Breast epithelium (tissue), 4 donors: ENCODE results near the gene SCN9A. TPM values are rescaled to one million over a fixed set of nuclear protein-coding genes. Genes with fewer than 3 reads are reported as not detected.

Experiments
- DNase-seq, 2 donors: peaks; one replicate each; pipeline ENCODE4 v3.0.0-alpha.2; 2019; ENCODE audit warnings: low spot score in 2 of 2
- H3K27ac ChIP-seq, 2 donors: fragments of 200-600 bp; sonication (generic) in 1 of 2; one replicate each; pipeline ENCODE4 v1.5.1; 2016 to 2019; ENCODE audit warnings: mild to moderate bottlenecking in 1 of 2
- H3K27me3 ChIP-seq, 2 donors: fragments of 200-600 bp; sonication (generic) in 1 of 2; one replicate each; pipeline versions ENCODE4 v1.5.1 to v1.6.0; 2017 to 2019; ENCODE audit warnings: control low read depth in 1 of 2, mild to moderate bottlenecking in 1 of 2
- H3K36me3 ChIP-seq: fragments of 200-600 bp; one replicate; pipeline ENCODE4 v1.5.1; 2019
- H3K4me1 ChIP-seq, 2 donors: fragments of 200-600 bp; sonication (generic); one replicate each; pipeline ENCODE4 v1.5.1; 2016 to 2019; ENCODE audit warnings: control low read depth in 1 of 2
- H3K4me3 ChIP-seq, 3 donors: fragments of 200-600 bp; sonication (generic); 1 replicate in 2 of 3; 2 replicates in 1 of 3; pipeline ENCODE4 v1.5.1; 2016 to 2019; ENCODE audit warnings: mild to moderate bottlenecking in 3 of 3, moderate library complexity in 2 of 3
- H3K9me3 ChIP-seq, 2 donors: fragments of 200-600 bp; sonication (generic) in 1 of 2; one replicate each; pipeline ENCODE4 v1.5.1; 2016 to 2019; ENCODE audit warnings: control low read depth in 1 of 2
- POLR2A ChIP-seq: fragments of 450-650 bp; IDR thresholded peaks from one replicate; pipeline ENCODE4 v1.6.1; 2016; ENCODE audit warnings: antibody characterized with exemption, mild to moderate bottlenecking, moderate library complexity
- POLR2AphosphoS5 ChIP-seq, 3 donors: sonication (generic); formaldehyde crosslinking; IDR thresholded peaks; one replicate each; pipeline ENCODE4 v1.6.1; 2017; ENCODE audit warnings: antibody characterized with exemption in 3 of 3
- intact Hi-C: fragments of 100-400 bp; cut with DNase I; formaldehyde crosslinking; loops from one replicate; pipeline ENCODE4 v1.15.1; 2023; ENCODE audit warnings: low total_unique reads
- total RNA-seq, 3 donors: library from RNA; depleted of rRNA; stranded (reverse); fragments of >200 nt; gene quantifications; one replicate each; pipeline ENCODE4 v1.1.0, GENCODE V29; 2016
- TF ChIP-seq, protein P1 (sequence below), 3 donors: fragments of 450-650 bp; IDR thresholded peaks; one replicate each; pipeline ENCODE4 v1.5.1; 2016 to 2017; ENCODE audit warnings: antibody characterized with exemption in 3 of 3, mild to moderate bottlenecking in 3 of 3, moderate library complexity in 3 of 3

Gene SCN9A
- total RNA-seq, 3 donors from 2014 or later: 2.0 to 12.5 (median 3.5) TPM

DNA sequence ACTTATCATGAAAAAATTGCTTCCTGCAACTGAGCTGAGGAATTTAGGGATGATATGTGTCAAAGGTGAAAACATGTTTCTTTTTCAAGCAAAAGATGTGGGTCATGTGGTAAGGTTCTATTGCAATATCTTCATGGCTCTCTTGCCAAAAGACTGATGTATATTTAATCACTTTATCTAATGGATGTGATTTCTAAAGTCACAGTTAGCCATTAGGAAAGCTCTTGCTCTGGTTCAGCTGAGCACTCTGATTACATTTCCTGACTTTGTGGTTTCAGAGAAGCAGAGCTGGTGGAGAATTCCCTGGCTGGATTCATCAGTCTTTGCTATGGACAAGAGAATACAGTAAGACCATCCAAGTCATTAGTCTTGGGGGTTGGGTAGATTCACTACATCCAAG, 24.4 kb downstream of the SCN9A start:
- no peaks in the 10 kb centered on the region for H3K27me3 ChIP-seq
- no peak for DNase-seq
- H3K9me3 ChIP-seq: no peaks in the 10 kb centered on the region
- H3K27ac ChIP-seq: no peak overlapping the region
- no peaks in the 10 kb centered on the region for H3K4me1 ChIP-seq
- intact Hi-C loops: no loop called here
- H3K4me3 ChIP-seq: no peak overlapping the region
- no peaks in the 10 kb centered on the region for H3K36me3 ChIP-seq
- TF ChIP-seq POLR2A (no peak), POLR2AphosphoS5 (IDR thresholded peaks at IDR 0.05) (no peak)
- TF ChIP-seq, protein P1, sequence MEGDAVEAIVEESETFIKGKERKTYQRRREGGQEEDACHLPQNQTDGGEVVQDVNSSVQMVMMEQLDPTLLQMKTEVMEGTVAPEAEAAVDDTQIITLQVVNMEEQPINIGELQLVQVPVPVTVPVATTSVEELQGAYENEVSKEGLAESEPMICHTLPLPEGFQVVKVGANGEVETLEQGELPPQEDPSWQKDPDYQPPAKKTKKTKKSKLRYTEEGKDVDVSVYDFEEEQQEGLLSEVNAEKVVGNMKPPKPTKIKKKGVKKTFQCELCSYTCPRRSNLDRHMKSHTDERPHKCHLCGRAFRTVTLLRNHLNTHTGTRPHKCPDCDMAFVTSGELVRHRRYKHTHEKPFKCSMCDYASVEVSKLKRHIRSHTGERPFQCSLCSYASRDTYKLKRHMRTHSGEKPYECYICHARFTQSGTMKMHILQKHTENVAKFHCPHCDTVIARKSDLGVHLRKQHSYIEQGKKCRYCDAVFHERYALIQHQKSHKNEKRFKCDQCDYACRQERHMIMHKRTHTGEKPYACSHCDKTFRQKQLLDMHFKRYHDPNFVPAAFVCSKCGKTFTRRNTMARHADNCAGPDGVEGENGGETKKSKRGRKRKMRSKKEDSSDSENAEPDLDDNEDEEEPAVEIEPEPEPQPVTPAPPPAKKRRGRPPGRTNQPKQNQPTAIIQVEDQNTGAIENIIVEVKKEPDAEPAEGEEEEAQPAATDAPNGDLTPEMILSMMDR (IDR thresholded peaks at IDR 0.05): no peak

DNA sequence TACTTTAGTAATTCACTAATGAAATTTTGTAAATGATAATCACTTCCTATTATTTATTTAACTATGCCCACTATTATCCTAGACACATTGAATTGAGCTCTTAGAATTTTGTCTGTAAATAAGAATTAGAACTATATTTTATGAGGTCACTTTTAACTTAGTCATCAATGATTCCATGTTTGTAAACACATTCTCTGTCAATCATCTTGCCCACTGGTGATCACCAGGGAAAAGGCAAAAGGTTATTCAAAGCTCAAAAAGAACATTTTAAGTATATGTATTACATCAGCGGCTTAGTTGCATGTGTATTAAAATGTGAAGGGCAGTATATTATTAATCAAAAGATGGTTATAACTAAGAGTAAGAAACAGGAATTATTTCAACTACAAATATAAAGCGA, 25.2 kb downstream of the SCN9A start:
- H3K27ac ChIP-seq: no peak overlapping the region
- no peak overlapping the region for H3K4me3 ChIP-seq
- no peaks in the 10 kb centered on the region for H3K36me3 ChIP-seq
- H3K9me3 ChIP-seq: no peaks in the 10 kb centered on the region
- no peaks in the 10 kb centered on the region for H3K4me1 ChIP-seq
- no peaks in the 10 kb centered on the region for H3K27me3 ChIP-seq
- no peak for DNase-seq
- no peak for TF ChIP-seq POLR2AphosphoS5 (IDR thresholded peaks at IDR 0.05)
- intact Hi-C loops: no loop called here

DNA sequence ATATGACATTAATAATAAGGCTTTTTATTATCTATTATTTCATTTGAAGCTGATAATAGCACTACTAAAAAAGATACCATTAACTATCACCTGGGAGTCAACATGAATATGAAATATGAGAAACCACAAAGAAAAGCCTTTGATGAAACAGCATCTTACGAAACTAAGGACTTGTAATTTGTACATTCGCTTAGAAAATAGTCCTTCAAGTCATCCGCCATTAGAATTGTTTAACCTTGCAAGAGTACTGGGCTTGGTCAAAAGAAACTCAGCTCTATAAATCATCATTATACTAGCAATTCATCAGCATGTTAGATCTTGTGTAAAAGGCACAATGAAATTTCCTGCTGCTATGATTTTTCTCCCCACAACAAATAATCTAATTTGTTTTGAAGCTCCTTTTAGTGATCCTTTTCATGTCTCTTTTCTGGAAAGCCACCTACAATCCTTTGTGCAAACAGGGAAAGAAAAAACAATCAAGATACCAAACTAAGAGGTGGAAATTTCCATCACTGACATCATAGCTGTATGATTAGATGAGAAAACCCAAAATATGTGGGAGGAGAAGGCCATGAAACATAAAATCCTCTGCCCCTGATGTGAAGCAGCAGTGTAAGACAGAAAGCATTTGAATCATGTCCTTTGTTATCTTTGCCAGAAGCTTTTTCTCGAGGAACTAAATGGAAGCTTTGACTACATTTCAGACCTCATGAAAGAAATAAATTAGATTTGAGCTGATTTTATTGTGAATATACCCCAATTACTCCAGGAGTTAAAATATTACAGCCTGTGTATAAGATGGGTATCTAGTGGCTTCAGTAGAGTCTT, 31.2 kb downstream of the SCN9A start:
- no peak for DNase-seq
- no peak overlapping the region for H3K4me3 ChIP-seq
- TF ChIP-seq POLR2A: no peak
- no peak for TF ChIP-seq POLR2AphosphoS5 (IDR thresholded peaks at IDR 0.05)
- TF ChIP-seq, protein P1 (IDR thresholded peaks at IDR 0.05): no peak
- no peak overlapping the region for H3K27ac ChIP-seq
- H3K27me3 ChIP-seq: no peaks in the 10 kb centered on the region
- intact Hi-C loops: no loop called here
- no peaks in the 10 kb centered on the region for H3K36me3 ChIP-seq
- H3K4me1 ChIP-seq: no peaks in the 10 kb centered on the region
- H3K9me3 ChIP-seq: no peaks in the 10 kb centered on the region

DNA sequence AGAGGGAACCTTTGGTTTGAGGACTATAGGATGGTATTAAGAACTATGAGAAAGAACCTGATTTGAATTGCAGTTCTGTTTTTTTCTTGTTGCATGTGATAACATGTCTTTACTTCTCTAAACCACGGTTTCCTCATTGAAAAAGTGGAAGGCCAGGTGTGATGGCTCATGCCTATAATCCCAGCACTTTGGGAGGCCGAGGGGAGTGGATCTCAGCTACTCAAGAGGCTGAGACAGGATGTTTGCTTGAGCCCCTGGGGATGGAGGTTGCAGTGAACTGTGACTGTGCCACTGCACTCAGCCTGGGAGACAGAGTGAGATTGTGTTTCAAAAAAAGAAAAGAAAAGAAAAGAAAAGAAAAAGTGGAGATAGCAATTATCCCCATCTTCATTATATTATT, 32.3 kb downstream of the SCN9A start:
- intact Hi-C loops: no loop called here
- no peaks in the 10 kb centered on the region for H3K27me3 ChIP-seq
- TF ChIP-seq POLR2A: no peak
- TF ChIP-seq, protein P1 (IDR thresholded peaks at IDR 0.05): no peak
- TF ChIP-seq POLR2AphosphoS5 (IDR thresholded peaks at IDR 0.05): no peak
- H3K4me1 ChIP-seq: no peaks in the 10 kb centered on the region
- no peaks in the 10 kb centered on the region for H3K9me3 ChIP-seq
- no peak overlapping the region for H3K4me3 ChIP-seq
- no peaks in the 10 kb centered on the region for H3K36me3 ChIP-seq
- H3K27ac ChIP-seq: no peak overlapping the region
- DNase-seq: no peak

DNA sequence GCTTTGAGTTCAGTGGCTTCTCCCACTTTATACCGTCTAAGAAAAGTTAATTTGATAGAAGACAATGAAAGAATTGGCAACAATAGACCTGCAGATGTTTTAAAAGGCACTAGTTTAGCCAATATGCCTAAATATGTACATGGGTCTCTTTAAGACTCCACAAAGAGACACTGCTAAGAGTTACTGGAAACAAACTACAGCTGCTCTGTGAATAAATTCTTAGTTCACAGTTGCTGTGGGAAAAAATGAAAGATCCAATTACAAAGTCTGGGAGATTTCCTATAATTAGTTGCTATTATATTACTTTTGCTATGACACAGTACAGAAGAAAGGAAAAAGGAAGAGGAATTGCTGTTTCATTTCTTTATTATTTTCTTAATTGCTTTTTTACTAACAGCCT, 34.3 kb downstream of the SCN9A start:
- intact Hi-C loops: no loop called here
- Histone ChIP-seq H3K9me3 (no peaks in the 10 kb centered on the region), H3K36me3 (no peaks in the 10 kb centered on the region), H3K27me3 (no peaks in the 10 kb centered on the region), H3K4me1 (no peaks in the 10 kb centered on the region), H3K27ac (no peak overlapping the region), H3K4me3 (no peak overlapping the region)
- no peak for DNase-seq
- TF ChIP-seq, protein P1 (IDR thresholded peaks at IDR 0.05): no peak
- TF ChIP-seq POLR2A: no peak
